H1 (cell line): Measurements from ENCODE around the gene RGS4. TPM values are rescaled to one million over a fixed set of nuclear protein-coding genes. Genes with fewer than 3 reads are reported as not detected.

Experiments
- SAP30 ChIP-seq: fragments of 300-600 bp; sonication (generic); IDR thresholded peaks from 2 replicates; pipeline ENCODE4 v1.7.1; 2012; ENCODE audit warnings: low read length, moderate library complexity, mild to moderate bottlenecking, inconsistent platforms; ENCODE audit not compliant: insufficient read depth, insufficient replicate concordance
- SP2 ChIP-seq: IDR thresholded peaks from 2 replicates; pipeline ENCODE4 v1.6.1; 2012; ENCODE audit warnings: mild to moderate bottlenecking, low read length, inconsistent platforms
- SUZ12 ChIP-seq: fragments of 200-600 bp; sonication (generic); IDR thresholded peaks from 2 replicates; pipeline ENCODE4 v1.6.1; 2012; ENCODE audit warnings: mild to moderate bottlenecking, inconsistent platforms, low read length, moderate library complexity, mixed read lengths
- polyA plus RNA-seq, 7 experiments: library from polyadenylated mRNA; depleted of rRNA in 3 of 7; stranded (reverse) in 5 of 7; unstranded in 2 of 7; fragments of >200 nt in 5 of 7; fragments of 200-250 nt in 2 of 7; gene quantifications; 1 replicate in 5 of 7; 2 replicates in 1 of 7; 4 replicates in 1 of 7; pipeline versions ENCODE4 v1.2.1 to v1.2.3, GENCODE V29; 2011 to 2013; ENCODE audit warnings: missing spikeins in 2 of 7, mixed read lengths in 2 of 7
- total RNA-seq: library from RNA; stranded (reverse); fragmentation: NEBNext Ultra II Directional; extraction: Animal tissue kit (Norgen Biotek cat#: 25700); gene quantifications from 2 replicates; pipeline ENCODE4 v1.2.1, GENCODE V29; 2021

Gene RGS4
- total and polyA plus RNA-seq, 2 of the 8 experiments (the other 6 are each of a cell fraction or from before 2014, with no cell fraction given), result 0.26 to 0.74 TPM

DNA sequence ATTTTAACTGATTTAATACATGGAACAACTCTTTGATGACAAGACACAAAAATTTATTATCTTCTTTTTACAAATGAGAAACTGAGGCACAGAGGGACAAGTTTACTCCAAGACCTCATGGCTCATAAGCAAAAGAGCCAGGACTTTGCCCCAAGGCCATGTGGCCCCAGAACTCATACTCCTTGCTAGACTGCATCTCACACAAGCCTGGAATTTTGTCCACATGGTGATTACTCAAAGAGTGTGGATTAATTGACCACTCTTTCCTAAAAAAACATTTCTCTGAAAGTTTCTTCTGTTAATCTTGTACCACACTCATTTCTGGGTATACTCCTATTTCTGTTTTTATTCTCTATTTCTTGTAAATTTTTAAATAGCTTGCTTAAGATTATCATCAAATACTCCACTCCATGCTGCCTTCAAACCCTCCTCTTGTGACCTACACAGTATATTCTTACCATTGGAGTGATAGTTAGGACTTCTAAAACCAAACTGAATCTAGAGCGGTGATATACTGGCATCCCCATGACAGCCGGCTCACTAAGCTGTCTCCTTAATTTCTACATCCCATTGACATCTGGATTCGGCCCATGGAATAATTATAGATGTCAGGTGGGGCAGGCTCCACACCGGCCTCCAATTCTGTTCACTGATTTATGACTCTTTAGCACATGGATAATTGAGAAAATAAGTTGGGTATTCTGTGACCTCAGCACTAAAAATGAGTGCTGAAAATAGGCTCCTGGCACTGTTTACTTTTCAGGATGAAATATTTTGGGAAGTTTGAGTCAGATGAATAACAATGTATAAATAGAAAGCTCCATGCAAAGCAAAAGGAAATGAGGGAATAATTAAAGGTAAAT lies 16.1 kb downstream of the RGS4 start (continued):
- TF ChIP-seq SP2 (no peak), SAP30 (no peak), SUZ12 (no peak)
